Parathyroid adenoma (tissue), 2 donors: ENCODE results near the gene SUV39H1.
"Not testable (repeated sequence)": the region's sequence is repeated elsewhere in the genome, so short reads cannot be mapped to it uniquely, and the experiment has no call there.

Experiments
- H2AFZ ChIP-seq: fragments of 300-600 bp; sonication (generic); one replicate; pipeline ENCODE4 v1.7.0; 2017; ENCODE audit warnings: antibody characterized with exemption, mild to moderate bottlenecking
- H3K27ac ChIP-seq: fragments of 300-600 bp; sonication (generic); one replicate; pipeline ENCODE4 v1.7.0; 2017
- H3K27me3 ChIP-seq: fragments of 300-600 bp; sonication (generic); one replicate; pipeline ENCODE4 v1.7.0; 2017; ENCODE audit warnings: low read length; ENCODE audit not compliant: control insufficient read depth, insufficient read depth
- H3K36me3 ChIP-seq: fragments of 300-600 bp; sonication (generic); one replicate; pipeline ENCODE4 v1.7.0; 2017; ENCODE audit warnings: low read length; ENCODE audit not compliant: control insufficient read depth, insufficient read depth
- H3K4me1 ChIP-seq: fragments of 300-600 bp; sonication (generic); one replicate; pipeline ENCODE4 v1.7.0; 2017; ENCODE audit warnings: control low read depth
- H3K4me2 ChIP-seq: fragments of 300-600 bp; sonication (generic); one replicate; pipeline ENCODE4 v1.7.0; 2017; ENCODE audit warnings: low read length
- H3K4me3 ChIP-seq: fragments of 300-600 bp; sonication (generic); one replicate; pipeline ENCODE4 v1.7.0; 2017; ENCODE audit warnings: low read depth, low read length
- H3K79me2 ChIP-seq: fragments of 300-600 bp; sonication (generic); one replicate; pipeline ENCODE4 v1.7.0; 2017; ENCODE audit warnings: control low read depth
- H3K9ac ChIP-seq: fragments of 300-600 bp; sonication (generic); one replicate; pipeline ENCODE4 v1.7.0; 2017; ENCODE audit warnings: mild to moderate bottlenecking
- H3K9me3 ChIP-seq: fragments of 300-600 bp; sonication (generic); one replicate; pipeline ENCODE4 v1.7.0; 2017; ENCODE audit warnings: low read length; ENCODE audit not compliant: control insufficient read depth
- CTCF ChIP-seq: fragments of 300-600 bp; sonication (generic); IDR thresholded peaks from one replicate; pipeline ENCODE4 v1.7.0; 2017; ENCODE audit warnings: antibody characterized with exemption, mild to moderate bottlenecking
- donor health status: primary hyperparathyroidism.

SUV39H1 gene

GRCh38 chrX:48663241-48663640 is 33.3 kb upstream of the SUV39H1 start:
- no peaks in the 10 kb centered on the region for H3K27me3 ChIP-seq
- no peaks in the 10 kb centered on the region for H3K9me3 ChIP-seq
- TF ChIP-seq CTCF, result no peak
- no peak overlapping the region for H3K27ac ChIP-seq
- H3K9ac ChIP-seq, result no peak overlapping the region
- no peak overlapping the region for H3K4me3 ChIP-seq
- H2AFZ ChIP-seq, result no peak overlapping the region
- H3K36me3 ChIP-seq, result no peaks in the 10 kb centered on the region
- no peaks in the 10 kb centered on the region for H3K79me2 ChIP-seq
- H3K4me1 ChIP-seq, result no peaks in the 10 kb centered on the region
- no peak overlapping the region for H3K4me2 ChIP-seq

- H3K9ac ChIP-seq, result no peak overlapping the region
- H3K9me3 ChIP-seq, result no peaks in the 10 kb centered on the region
- no peaks in the 10 kb centered on the region for H3K79me2 ChIP-seq
- H3K27me3 ChIP-seq, result no peaks in the 10 kb centered on the region
- TF ChIP-seq CTCF, result no peak
- H2AFZ ChIP-seq, result no peak overlapping the region
- H3K27ac ChIP-seq, result no peak overlapping the region
- H3K4me1 ChIP-seq, result no peaks in the 10 kb centered on the region
- no peaks in the 10 kb centered on the region for H3K36me3 ChIP-seq
- no peak overlapping the region for H3K4me2 ChIP-seq
- H3K4me3 ChIP-seq, result no peak overlapping the region
These were observed 32.4 kb upstream of the SUV39H1 start for GRCh38 chrX:48664156-48664555.

GRCh38 chrX:48665991-48666390 is 30.5 kb upstream of the SUV39H1 start:
- no peak overlapping the region for H2AFZ ChIP-seq
- no peaks in the 10 kb centered on the region for H3K9me3 ChIP-seq
- H3K27ac ChIP-seq, result no peak overlapping the region
- no peaks in the 10 kb centered on the region for H3K4me1 ChIP-seq
- no peaks in the 10 kb centered on the region for H3K79me2 ChIP-seq
- H3K36me3 ChIP-seq, result no peaks in the 10 kb centered on the region
- no peaks in the 10 kb centered on the region for H3K27me3 ChIP-seq
- H3K9ac ChIP-seq, result no peak overlapping the region
- no peak for TF ChIP-seq CTCF
- H3K4me2 ChIP-seq, result no peak overlapping the region
- no peak overlapping the region for H3K4me3 ChIP-seq

GRCh38 chrX:48666649-48667048 is 29.9 kb upstream of the SUV39H1 start:
- H3K36me3 ChIP-seq, result no peaks in the 10 kb centered on the region
- H3K4me1 ChIP-seq, result no peaks in the 10 kb centered on the region
- no peak overlapping the region for H3K27ac ChIP-seq
- no peak overlapping the region for H3K4me3 ChIP-seq
- no peak overlapping the region for H3K4me2 ChIP-seq
- H3K9ac ChIP-seq, result no peak overlapping the region
- no peak for TF ChIP-seq CTCF
- no peak overlapping the region for H2AFZ ChIP-seq
- H3K79me2 ChIP-seq, result no peaks in the 10 kb centered on the region
- no peaks in the 10 kb centered on the region for H3K9me3 ChIP-seq
- H3K27me3 ChIP-seq, result no peaks in the 10 kb centered on the region

GRCh38 chrX:48667509-48667908 is 29.0 kb upstream of the SUV39H1 start:
- no peak overlapping the region for H2AFZ ChIP-seq
- no peaks in the 10 kb centered on the region for H3K79me2 ChIP-seq
- no peak overlapping the region for H3K4me3 ChIP-seq
- no peak overlapping the region for H3K9ac ChIP-seq
- no peaks in the 10 kb centered on the region for H3K9me3 ChIP-seq
- TF ChIP-seq CTCF, result no peak
- no peaks in the 10 kb centered on the region for H3K4me1 ChIP-seq
- H3K4me2 ChIP-seq, result no peak overlapping the region
- no peaks in the 10 kb centered on the region for H3K27me3 ChIP-seq
- H3K27ac ChIP-seq, result no peak overlapping the region
- H3K36me3 ChIP-seq, result no peaks in the 10 kb centered on the region

GRCh38 chrX:48668187-48668586 is 28.3 kb upstream of the SUV39H1 start:
- H3K79me2 ChIP-seq, H3K27me3 ChIP-seq, H3K4me2 ChIP-seq, H3K9me3 ChIP-seq, H3K36me3 ChIP-seq, H3K27ac ChIP-seq, H3K4me3 ChIP-seq, H3K9ac ChIP-seq, H3K4me1 ChIP-seq, H2AFZ ChIP-seq: not testable (repeated sequence)
